Nephron (organoid): ENCODE results near the gene RABL6.

Source experiments
- H3K27ac Mint-ChIP-seq, 3 experiments: 2 replicates each; pipeline ENCODE4 v1.8.0; 2020; ENCODE audit warnings: mixed read lengths in 3 of 3, mild to moderate bottlenecking in 2 of 3, moderate library complexity in 1 of 3
- H3K27me3 Mint-ChIP-seq: 2 replicates; pipeline ENCODE4 v1.8.0; 2021; ENCODE audit warnings: low read depth, mild to moderate bottlenecking, moderate library complexity, mixed read lengths
- H3K36me3 Mint-ChIP-seq: 2 replicates; pipeline ENCODE4 v1.8.0; 2020; ENCODE audit warnings: low read depth, mixed read lengths
- H3K4me1 Mint-ChIP-seq: 2 replicates; pipeline ENCODE4 v1.8.0; 2020; ENCODE audit warnings: mixed read lengths
- H3K4me3 Mint-ChIP-seq, 3 experiments: 2 replicates each; pipeline ENCODE4 v1.8.0; 2020; ENCODE audit warnings: mild to moderate bottlenecking in 3 of 3, mixed read lengths in 3 of 3, moderate library complexity in 2 of 3
- H3K9me3 Mint-ChIP-seq: 2 replicates; pipeline ENCODE4 v1.8.0; 2020; ENCODE audit warnings: mixed read lengths
- CTCF ChIP-seq, 3 experiments: fragments of 200-600 bp; sonication (generic); IDR thresholded peaks; one replicate each; pipeline ENCODE4 v1.5.0; 2021; ENCODE audit warnings: antibody characterized with exemption in 3 of 3; ENCODE audit not compliant: unreplicated experiment in 3 of 3

The RABL6 gene

GRCh38 chr9:136761545-136761981 is 46.2 kb upstream of the RABL6 start:
- H3K9me3 Mint-ChIP-seq, result no peaks in the 10 kb centered on the region
- no peak for TF ChIP-seq CTCF (IDR thresholded peaks at IDR 0.05; ENCODE audit: unreplicated experiment in 3 of 3)
- peaks cover 6% of the 10 kb centered on the region for H3K4me1 Mint-ChIP-seq
- H3K27ac Mint-ChIP-seq, result no peak overlapping the region
- H3K27me3 Mint-ChIP-seq, result peaks cover 6% of the 10 kb centered on the region
- no peaks in the 10 kb centered on the region for H3K36me3 Mint-ChIP-seq
- no peak overlapping the region for H3K4me3 Mint-ChIP-seq

- no peaks in the 10 kb centered on the region for H3K9me3 Mint-ChIP-seq
- H3K27ac Mint-ChIP-seq, result no peak overlapping the region
- peaks cover 9% of the 10 kb centered on the region for H3K27me3 Mint-ChIP-seq
- H3K36me3 Mint-ChIP-seq, result no peaks in the 10 kb centered on the region
- TF ChIP-seq CTCF (IDR thresholded peaks at IDR 0.05; ENCODE audit: unreplicated experiment in 3 of 3), result no peak
- peaks cover 11% of the 10 kb centered on the region for H3K4me1 Mint-ChIP-seq
- no peak overlapping the region for H3K4me3 Mint-ChIP-seq
These were observed 45.5 kb upstream of the RABL6 start for GRCh38 chr9:136762221-136762691.

- no peaks in the 10 kb centered on the region for H3K36me3 Mint-ChIP-seq
- H3K27ac Mint-ChIP-seq, result no peak overlapping the region
- no peak overlapping the region for H3K4me3 Mint-ChIP-seq
- H3K27me3 Mint-ChIP-seq, result peaks cover 15% of the 10 kb centered on the region
- H3K4me1 Mint-ChIP-seq, result peaks cover 11% of the 10 kb centered on the region
- H3K9me3 Mint-ChIP-seq, result no peaks in the 10 kb centered on the region
- TF ChIP-seq CTCF (IDR thresholded peaks at IDR 0.05; ENCODE audit: unreplicated experiment in 3 of 3), result no peak
These were observed 44.7 kb upstream of the RABL6 start for GRCh38 chr9:136762915-136763648.

GRCh38 chr9:136763649-136764035 is 44.1 kb upstream of the RABL6 start:
- peaks cover 11% of the 10 kb centered on the region for H3K4me1 Mint-ChIP-seq
- TF ChIP-seq CTCF (IDR thresholded peaks at IDR 0.05; ENCODE audit: unreplicated experiment in 3 of 3), result no peak
- H3K27ac Mint-ChIP-seq, result no peak overlapping the region
- H3K36me3 Mint-ChIP-seq, result no peaks in the 10 kb centered on the region
- H3K9me3 Mint-ChIP-seq, result no peaks in the 10 kb centered on the region
- H3K4me3 Mint-ChIP-seq, result no peak overlapping the region
- H3K27me3 Mint-ChIP-seq, result peaks cover 15% of the 10 kb centered on the region

GRCh38 chr9:136764301-136764891 is 43.4 kb upstream of the RABL6 start, which contains the start of gene LCN15:
TSS of gene LCN15 (minus strand) at chr9:136764518. CDS start at chr9:136764488, 30 bp downstream.
- Mint-ChIP-seq H3K9me3 (no peaks in the 10 kb centered on the region), H3K4me3 (no peak within 1 kb of the TSS), H3K27ac (no peak within 1 kb of the TSS), H3K4me1 (peaks cover 11% of the 10 kb centered on the region), H3K36me3 (no peaks in the 10 kb centered on the region), H3K27me3 (peaks cover 15% of the 10 kb centered on the region)
- no peak for TF ChIP-seq CTCF (IDR thresholded peaks at IDR 0.05; ENCODE audit: unreplicated experiment in 3 of 3)
